GM18868 (cell line): Measurements from ENCODE around the gene ACE.

Experiments
- ATAC-seq: cut with Tn5 transposase; IDR thresholded peaks from one replicate; pipeline ENCODE4 v1.9.1; 2021; ENCODE audit warnings: mild to moderate bottlenecking, moderate library complexity; ENCODE audit not compliant: unreplicated experiment

Gene ACE

GRCh38 chr17:63474174-63474573 is 2.7 kb upstream of the ACE start:
- no peak for ATAC-seq

- ATAC-seq = no peak
Measured at GRCh38 chr17:63474586-63475460, 2.0 kb upstream of the ACE start.

- no peak for ATAC-seq
Measured at GRCh38 chr17:63475491-63476412, 1.1 kb upstream of the ACE start.

GRCh38 chr17:63476459-63476853 is 405 bp upstream of the ACE start:
- ATAC-seq = peak; percentile 23

- peak; percentile 25 for ATAC-seq
Measured at GRCh38 chr17:63477480-63478440, 899 bp downstream of the ACE start.

- ATAC-seq = peak; percentile 71
Measured at GRCh38 chr17:63478814-63479494, 2.1 kb downstream of the ACE start.

GRCh38 chr17:63479495-63480184 is 2.8 kb downstream of the ACE start:
- no peak for ATAC-seq

GRCh38 chr17:63480192-63480784 is 3.4 kb downstream of the ACE start:
- ATAC-seq = no peak

- ATAC-seq = no peak
Measured at GRCh38 chr17:63480826-63481487, 4.1 kb downstream of the ACE start.

- ATAC-seq = no peak
Measured at GRCh38 chr17:63481488-63481870, 4.6 kb downstream of the ACE start.

- ATAC-seq = no peak
Measured at GRCh38 chr17:63482509-63482908, 5.6 kb downstream of the ACE start.

- no peak for ATAC-seq
Measured at GRCh38 chr17:63483038-63483437, 6.2 kb downstream of the ACE start.

GRCh38 chr17:63483655-63484575 is 7.1 kb downstream of the ACE start:
- ATAC-seq = no peak

GRCh38 chr17:63486317-63487013 is 9.6 kb downstream of the ACE start:
- ATAC-seq = no peak

GRCh38 chr17:63487014-63487339 is 10.1 kb downstream of the ACE start:
- ATAC-seq = no peak

GRCh38 chr17:63488851-63489250 is 12.0 kb downstream of the ACE start:
- ATAC-seq = no peak

GRCh38 chr17:63489291-63489690 is 12.4 kb downstream of the ACE start:
- ATAC-seq = no peak
